Measurements from ENCODE around the gene NENF.

Gene NENF

GRCh38 chr1:212431644-212432043, 1.1 kb upstream of the NENF start:
- no peak for DNase-seq (ENCODE audit: low read depth in 3 of 3)

GRCh38 chr1:212432272-212432660, 454 bp upstream of the NENF start:
- no peak for DNase-seq (ENCODE audit: low read depth in 3 of 3)

- no peak for DNase-seq (ENCODE audit: low read depth in 3 of 3)
Observed at GRCh38 chr1:212433577-212434462, 1.1 kb downstream of the NENF start.

GRCh38 chr1:212434992-212435391, 2.3 kb downstream of the NENF start:
- DNase-seq (ENCODE audit: low read depth in 3 of 3): no peak

- DNase-seq (ENCODE audit: low read depth in 3 of 3): no peak
Observed at GRCh38 chr1:212437179-212437798, 4.6 kb downstream of the NENF start.

- no peak for DNase-seq (ENCODE audit: low read depth in 3 of 3)
Observed at GRCh38 chr1:212438831-212439237, 6.1 kb downstream of the NENF start.

GRCh38 chr1:212440419-212440818, 7.7 kb downstream of the NENF start:
- DNase-seq (ENCODE audit: low read depth in 3 of 3): no peak

- DNase-seq (ENCODE audit: low read depth in 3 of 3): no peak
Observed at GRCh38 chr1:212442408-212442807, 9.7 kb downstream of the NENF start.

- no peak for DNase-seq (ENCODE audit: low read depth in 3 of 3)
Observed at GRCh38 chr1:212446333-212446732, 13.6 kb downstream of the NENF start.

- DNase-seq (ENCODE audit: low read depth in 3 of 3): no peak
Observed at GRCh38 chr1:212447478-212447877, 14.8 kb downstream of the NENF start.

GRCh38 chr1:212450331-212450881, 17.7 kb downstream of the NENF start:
- no peak for DNase-seq (ENCODE audit: low read depth in 3 of 3)

GRCh38 chr1:212451416-212452322, 18.9 kb downstream of the NENF start:
- DNase-seq (ENCODE audit: low read depth in 3 of 3): no peak

GRCh38 chr1:212452323-212453155, 19.8 kb downstream of the NENF start:
- no peak for DNase-seq (ENCODE audit: low read depth in 3 of 3)

- DNase-seq (ENCODE audit: low read depth in 3 of 3): no peak
Observed at GRCh38 chr1:212453156-212453857, 20.6 kb downstream of the NENF start.

- DNase-seq (ENCODE audit: low read depth in 3 of 3): no peak
Observed at GRCh38 chr1:212454741-212455140, 22.0 kb downstream of the NENF start.

GRCh38 chr1:212455401-212455800, 22.7 kb downstream of the NENF start:
- DNase-seq (ENCODE audit: low read depth in 3 of 3): no peak

- DNase-seq (ENCODE audit: low read depth in 3 of 3): peak; percentile 72 to 82 (median 77)
Observed at GRCh38 chr1:212455803-212456528, 23.2 kb downstream of the NENF start.

GRCh38 chr1:212457740-212458338, 25.1 kb downstream of the NENF start:
- peak; percentile 28 to 61 (median 49) for DNase-seq (ENCODE audit: low read depth in 3 of 3)

GRCh38 chr1:212458817-212459216, 26.1 kb downstream of the NENF start:
- no peak for DNase-seq (ENCODE audit: low read depth in 3 of 3)

Data from stimulated activated CD4-positive, alpha-beta T cell treated with anti-CD3 and anti-CD28 coated beads, TNF-alpha, amount 100 ng/mL, for 24 hours (primary cell).